ENCODE results near the gene UBA1. TPM values are rescaled to one million over a fixed set of nuclear protein-coding genes. Genes with fewer than 3 reads are reported as not detected.

Gene UBA1
- total RNA-seq, 1 donor from 2014 or later: 189 TPM

DNA sequence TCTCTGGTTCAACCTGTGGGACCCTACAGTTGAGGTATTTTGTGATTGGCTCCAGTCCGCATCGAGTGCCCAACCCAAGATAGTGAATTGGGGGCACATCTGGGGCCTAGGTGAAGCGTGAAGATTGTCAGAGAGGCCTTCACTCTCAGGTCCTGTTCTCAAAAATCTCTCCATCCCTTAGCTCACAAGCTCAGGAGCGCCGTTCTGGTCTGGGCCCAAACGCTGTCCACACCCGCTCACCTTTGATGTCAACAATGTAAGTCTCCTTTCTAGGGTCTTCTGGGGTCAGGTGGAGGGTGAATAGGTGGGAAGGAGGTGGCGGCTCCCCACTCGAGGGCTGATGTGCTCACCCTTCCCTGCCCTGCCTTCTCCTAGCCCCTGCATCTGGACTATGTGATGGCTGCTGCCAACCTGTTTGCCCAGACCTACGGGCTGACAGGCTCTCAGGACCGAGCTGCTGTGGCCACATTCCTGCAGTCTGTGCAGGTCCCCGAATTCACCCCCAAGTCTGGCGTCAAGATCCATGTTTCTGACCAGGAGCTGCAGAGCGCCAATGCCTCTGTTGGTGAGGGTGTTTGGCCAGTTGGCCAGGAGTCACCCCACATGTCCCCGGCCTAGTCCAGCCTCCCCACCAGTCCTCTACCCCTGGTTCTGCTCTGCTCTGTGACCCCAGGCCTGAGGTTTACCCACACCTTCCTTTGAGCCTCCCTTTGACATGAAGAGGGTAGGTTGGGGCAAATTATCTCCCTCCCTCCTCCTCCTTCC is 17.2 kb downstream of the UBA1 start:
- peak; percentile 78 for DNase-seq (ENCODE audit: low spot score)

DNA sequence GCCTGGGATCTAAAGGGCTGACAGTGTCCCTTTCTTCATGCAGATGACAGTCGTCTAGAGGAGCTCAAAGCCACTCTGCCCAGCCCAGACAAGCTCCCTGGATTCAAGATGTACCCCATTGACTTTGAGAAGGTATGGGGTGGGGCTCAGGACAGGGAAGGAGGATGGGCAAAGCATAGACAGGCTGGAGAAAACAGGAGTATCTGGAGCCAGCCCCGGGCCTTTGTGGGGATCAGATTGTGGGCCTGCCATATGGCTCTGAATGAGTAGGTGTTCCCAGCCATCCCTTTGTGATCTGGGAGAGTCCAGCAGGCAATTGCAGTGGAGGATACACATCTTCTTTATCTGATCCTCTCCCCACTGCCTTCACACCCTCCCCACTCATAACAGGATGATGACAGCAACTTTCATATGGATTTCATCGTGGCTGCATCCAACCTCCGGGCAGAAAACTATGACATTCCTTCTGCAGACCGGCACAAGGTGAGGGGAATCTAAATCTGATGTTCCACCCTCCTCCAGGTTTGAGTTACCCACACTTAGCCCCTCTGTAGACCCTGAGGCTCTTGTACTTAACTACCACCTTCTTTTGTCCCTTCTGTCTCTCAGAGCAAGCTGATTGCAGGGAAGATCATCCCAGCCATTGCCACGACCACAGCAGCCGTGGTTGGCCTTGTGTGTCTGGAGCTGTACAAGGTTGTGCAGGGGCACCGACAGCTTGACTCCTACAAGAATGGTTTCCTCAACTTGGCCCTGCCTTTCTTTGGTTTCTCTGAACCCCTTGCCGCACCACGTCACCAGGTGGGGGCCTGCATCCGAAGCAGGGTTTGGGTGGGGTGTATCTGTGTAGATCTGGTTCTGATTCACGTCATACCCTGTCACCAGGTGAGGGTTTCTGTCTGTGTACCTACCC is 19.0 kb downstream of the UBA1 start:
- peak; percentile 78 for DNase-seq (ENCODE audit: low spot score)

DNA sequence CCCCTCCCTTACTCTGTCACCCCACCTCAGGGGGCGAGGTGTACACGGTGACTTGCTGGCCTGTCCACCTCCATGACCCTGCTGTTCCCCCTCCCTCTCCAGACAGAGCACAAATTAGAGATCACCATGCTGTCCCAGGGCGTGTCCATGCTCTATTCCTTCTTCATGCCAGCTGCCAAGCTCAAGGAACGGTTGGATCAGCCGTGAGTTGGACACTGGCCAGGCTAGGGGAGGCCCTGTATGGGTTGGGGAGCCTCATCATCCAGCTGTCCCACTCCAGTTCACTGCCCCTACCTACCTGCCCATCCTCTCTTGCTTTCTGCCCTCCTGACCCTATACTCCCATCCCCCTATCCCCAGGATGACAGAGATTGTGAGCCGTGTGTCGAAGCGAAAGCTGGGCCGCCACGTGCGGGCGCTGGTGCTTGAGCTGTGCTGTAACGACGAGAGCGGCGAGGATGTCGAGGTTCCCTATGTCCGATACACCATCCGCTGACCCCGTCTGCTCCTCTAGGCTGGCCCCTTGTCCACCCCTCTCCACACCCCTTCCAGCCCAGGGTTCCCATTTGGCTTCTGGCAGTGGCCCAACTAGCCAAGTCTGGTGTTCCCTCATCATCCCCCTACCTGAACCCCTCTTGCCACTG is 20.9 kb downstream of the UBA1 start:
- peak; percentile 78 for DNase-seq (ENCODE audit: low spot score)

DNA sequence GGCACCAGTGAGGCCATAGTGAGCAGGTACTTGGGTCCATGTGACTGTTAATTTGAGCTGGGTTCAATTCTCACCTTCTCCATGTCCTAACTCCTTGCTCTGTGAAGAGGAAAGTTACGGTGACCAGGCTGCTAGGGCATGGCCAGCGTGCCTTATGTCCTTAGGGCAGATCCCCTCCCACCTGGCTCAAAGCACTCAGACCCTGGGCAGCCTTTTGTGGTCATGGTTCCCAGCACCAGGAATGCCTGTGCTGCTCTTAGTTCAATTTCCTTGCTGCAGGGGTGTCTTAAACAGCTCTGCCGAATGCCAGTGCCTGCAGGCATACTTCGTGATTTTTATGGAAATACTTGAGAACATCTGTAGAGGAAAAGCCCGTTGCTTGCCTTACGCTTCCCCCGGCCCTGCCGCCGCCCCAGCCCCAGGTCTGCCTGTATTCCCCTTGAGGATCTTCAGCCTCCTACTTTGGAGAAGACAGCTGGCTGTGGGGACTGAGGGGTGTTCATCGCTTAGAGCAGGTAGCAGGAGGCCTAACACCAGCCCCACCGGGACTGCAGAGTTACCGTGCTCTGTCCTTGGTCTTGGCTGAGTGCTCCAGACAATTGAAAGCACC is 21.8 kb downstream of the UBA1 start:
- DNase-seq (ENCODE audit: low spot score): peak; percentile 82

DNA sequence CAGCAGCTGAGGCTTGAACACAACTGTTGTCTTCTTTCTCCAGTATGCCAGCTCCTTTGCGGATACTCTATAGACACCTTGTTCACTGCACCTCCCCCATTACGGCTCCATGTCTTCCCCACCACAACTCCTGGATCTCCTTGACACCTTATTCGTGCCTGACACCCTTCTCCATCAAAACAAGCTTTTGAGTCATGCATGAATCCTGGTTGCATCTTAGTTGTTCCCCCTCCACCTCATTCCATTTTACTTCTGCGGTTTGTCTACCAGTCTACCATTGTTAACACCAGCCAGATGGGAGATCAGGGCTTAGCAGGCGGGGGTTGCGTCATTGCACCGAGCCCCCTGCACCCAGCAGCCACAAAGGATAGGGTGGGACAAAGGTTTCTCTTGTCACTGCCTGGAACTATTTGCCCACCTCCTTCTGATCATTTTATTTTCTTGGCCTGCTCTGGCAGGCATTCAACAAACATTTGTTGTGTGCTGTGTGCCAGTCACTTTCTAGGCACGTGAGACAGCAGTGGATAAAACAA is 22.8 kb downstream of the UBA1 start:
- peak; percentile 41 for DNase-seq (ENCODE audit: low spot score)

DNA sequence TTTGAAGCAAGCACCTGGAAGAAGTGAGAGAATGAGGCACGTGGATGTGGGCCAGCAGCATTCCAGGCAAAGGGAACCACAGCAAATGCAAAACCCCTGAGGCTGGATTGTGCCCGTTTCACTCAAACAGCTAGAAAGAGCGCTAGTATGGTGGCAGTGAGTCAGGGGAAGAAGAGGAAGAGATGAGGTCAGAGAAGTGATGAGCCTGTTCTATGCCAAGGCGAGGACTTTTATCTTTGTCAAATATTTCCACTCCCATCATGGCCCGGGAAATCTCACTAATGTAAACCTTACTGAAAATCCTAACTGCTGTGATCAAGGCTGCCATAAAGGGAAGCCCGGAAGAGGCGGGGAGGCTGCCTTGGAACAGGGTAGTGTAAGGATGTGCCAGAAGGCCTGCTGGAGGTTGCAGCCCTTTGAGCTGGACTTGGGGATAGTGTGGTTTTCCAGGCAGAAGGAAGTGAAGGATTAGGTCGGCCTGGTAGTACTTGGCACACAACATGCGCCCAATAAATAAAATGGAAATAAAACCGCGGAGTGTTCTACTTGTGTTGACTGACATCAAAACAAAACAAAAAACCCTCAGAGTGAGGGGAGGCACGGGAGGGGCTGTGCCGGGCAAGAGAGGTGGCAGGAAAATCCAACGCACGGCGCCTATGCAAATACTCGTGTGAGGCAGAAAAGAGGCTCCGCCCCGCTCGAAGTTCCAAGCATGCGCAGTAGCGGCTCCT is 23.7 kb downstream of the UBA1 start:
- DNase-seq (ENCODE audit: low spot score): peak; percentile 57

DNA sequence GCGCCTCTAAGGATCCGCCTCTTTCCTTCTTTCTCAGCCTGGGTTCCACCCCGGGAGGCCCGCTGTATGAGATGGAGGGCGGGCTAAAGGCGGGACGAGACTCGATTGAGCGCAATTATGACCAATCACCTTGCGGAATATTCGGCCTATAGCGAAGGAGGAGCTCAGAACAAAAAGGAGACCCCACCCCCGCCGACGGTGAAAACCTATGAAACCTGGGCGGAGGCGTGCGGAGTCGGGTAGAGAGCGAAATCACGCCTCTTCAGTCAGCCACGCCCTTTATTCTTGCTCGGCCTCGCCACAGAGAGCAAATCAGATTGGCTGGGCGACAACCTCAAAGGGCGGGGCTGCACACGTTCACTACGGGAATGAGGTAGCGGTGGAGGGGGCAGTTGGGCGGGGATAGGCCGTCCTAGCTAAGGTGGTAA is 24.2 kb downstream of the UBA1 start:
- peak; percentile 97 for DNase-seq (ENCODE audit: low spot score)

DNA sequence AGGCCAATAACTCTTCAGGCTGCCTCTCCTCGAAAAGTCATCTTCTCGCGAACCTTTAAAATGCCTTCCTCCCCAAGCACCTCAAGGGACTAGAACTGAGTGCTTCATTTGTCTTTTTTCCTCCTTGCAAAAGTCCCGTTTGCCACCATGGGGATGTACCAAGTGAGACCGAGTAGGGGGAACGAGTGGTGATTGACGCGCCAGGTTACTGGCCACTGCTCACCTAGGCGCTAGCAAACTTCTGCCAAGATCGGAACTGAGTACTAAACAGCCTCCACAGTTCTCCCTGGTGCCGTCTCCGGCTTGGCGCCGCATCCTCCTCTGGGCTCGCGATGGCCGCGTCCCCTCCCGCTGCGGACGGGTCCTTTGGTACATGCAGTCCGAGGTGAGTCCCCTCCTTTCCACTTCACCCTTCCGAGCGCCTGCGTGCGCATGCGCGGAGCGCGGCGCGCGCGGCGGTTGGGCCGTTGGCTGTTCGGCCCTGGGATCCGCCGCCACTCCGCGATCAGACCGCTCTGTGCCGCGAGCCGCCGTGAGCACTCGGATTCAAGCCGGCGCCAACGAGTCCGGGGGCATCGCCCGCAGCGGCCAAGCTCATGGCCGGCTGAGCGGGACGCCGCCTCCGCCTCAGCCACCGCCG is 24.8 kb downstream of the UBA1 start, which contains the start of gene CDK16:
CDK16 (plus strand) TSS at position 402 of the 640 bp plus-strand sequence. CDS start 4,877 bp downstream, outside the sequence.
- peak; percentile 93 for DNase-seq (ENCODE audit: low spot score)

DNA sequence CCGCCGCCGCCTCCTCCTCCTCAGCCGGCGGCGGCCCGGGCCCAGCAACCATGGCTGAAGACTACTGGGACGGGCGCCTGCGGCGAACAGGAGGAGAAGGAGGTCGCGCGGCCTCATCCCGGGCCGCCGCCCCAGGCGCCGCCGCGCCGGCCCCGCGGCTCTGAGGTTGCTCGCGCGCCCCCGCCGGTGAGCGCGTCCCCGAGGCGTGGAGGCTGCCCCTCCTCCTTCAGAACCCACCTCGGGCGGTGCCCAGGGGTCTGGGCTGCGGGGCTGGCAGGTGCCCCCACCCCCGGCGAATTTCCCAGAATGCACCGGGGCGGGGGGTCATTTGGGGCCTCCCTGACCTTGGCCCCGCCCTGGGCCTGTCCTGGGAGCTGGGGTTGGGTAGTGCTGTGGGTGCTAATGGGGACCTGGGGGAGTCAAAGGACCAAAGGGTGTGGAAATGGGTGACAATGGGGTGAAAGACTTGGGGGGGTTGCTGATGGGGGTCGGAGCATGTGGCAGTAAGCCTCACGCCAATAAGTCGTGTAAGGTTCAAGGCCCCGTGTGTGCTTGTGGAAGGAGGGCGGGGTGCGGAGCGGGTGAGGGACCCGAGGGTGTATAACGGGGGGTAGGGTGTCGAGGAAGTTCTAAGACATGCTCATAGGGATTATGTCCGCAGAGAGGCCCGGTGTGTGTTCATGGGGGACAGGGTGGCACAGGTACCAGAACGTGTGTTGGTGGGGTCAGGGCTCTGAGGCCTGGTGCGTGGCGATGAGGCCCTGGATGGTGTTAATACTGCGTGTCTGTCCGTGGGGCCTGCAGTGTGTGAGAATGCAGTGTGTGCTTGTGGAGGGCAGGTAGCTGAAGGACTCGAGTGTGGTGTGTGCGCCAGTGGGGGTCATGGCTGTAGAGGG is 25.5 kb downstream of the UBA1 start:
- peak; percentile 91 for DNase-seq (ENCODE audit: low spot score)

DNA sequence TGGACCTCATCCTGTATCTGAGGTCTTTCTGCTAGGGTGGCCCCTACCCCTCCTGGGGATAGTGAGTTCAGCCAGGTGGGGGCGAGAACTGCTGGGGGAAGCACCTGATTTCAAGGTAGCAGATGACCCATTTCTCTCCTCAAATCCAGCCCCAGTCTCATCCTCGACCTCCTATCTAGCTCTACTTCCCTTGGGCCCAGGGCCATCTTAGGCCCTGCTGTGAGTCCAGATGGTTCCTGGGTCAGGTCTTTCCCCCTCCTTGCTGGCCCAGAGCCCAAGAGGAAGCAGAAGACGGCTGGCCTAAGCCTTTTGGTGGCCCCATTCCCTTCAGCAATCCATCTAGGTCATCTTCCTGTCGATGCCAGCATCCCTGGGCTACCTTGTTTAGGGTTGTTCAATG is 28.1 kb downstream of the UBA1 start:
- DNase-seq (ENCODE audit: low spot score): peak; percentile 28

DNA sequence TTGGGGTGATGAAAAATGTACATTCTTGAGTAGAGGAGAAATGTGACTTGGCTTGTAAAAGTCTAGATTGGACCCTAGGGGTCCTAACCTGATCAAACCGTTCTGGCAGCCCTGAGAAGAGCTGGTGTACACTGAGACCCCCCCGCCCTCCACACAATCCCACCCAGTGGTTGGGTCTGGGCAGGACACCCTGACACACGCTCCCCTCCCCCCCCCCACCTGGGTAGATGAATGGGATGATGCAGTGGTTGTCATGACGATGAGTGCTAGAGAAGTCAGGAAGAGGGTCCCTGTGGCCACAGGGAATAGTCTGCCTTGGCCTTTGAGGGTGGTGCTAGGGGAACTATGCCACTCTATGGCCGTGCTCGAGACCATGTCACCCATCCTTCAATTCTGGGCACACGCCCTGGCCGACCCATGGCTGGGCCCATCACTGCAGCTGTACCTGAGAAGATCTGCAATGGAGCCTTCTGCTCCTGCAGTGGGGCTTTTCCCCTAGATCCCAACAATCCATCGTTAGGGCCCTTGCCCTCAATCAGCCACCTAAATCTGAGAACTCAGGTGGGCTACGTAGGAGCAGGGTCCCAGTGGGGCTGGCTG is 29.2 kb downstream of the UBA1 start:
- DNase-seq (ENCODE audit: low spot score): peak; percentile 82

DNA sequence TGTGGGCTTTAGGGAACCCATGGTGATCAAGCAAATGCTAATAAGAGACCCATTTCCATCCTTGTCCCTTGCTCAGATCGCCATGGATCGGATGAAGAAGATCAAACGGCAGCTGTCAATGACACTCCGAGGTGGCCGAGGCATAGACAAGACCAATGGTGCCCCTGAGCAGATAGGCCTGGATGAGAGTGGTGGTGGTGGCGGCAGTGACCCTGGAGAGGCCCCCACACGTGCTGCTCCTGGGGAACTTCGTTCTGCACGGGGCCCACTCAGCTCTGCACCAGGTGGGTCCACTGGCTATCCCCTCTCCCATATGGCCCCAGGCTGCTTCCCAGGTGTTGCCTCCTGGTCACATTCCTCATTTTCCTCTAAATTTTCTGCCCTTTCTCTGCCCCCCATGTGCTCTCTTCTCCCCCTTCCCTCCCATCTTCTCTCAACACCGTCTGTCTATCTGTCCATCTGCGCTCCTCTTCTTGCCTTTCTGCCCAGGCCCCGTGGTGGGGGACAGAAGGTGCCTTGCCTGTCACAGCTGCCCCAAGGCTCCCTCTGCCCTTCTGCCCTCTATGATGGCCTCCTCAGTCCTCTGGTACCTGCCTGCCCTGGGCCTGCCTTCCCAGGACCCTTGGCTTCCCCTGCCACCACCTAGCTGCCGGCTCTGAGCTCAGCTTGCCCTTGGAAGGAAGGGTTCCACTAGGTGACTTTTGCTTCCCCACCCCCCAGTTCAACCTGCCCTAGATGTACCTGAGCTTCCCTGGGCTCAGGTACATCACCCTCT is 30.0 kb downstream of the UBA1 start:
- DNase-seq (ENCODE audit: low spot score): peak; percentile 84

DNA sequence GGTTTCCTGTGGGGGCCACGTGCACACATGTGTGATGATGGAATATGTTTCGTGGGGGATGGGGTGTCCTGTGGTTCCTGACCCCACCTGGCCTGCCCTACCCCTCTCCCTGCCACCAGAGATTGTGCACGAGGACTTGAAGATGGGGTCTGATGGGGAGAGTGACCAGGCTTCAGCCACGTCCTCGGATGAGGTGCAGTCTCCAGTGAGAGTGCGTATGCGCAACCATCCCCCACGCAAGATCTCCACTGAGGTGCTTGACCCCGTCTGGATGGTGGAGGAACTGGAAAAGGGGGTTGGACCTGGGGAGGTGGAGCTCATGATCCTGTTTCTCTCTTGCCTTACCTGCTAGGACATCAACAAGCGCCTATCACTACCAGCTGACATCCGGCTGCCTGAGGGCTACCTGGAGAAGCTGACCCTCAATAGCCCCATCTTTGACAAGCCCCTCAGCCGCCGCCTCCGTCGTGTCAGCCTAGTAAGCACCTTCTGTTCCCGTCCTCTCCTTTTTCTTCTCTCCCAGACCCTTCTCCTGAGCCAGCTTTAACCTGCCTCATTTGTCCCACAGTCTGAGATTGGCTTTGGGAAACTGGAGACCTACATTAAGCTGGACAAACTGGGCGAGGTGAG is 30.8 kb downstream of the UBA1 start:
- peak; percentile 68 for DNase-seq (ENCODE audit: low spot score)

DNA sequence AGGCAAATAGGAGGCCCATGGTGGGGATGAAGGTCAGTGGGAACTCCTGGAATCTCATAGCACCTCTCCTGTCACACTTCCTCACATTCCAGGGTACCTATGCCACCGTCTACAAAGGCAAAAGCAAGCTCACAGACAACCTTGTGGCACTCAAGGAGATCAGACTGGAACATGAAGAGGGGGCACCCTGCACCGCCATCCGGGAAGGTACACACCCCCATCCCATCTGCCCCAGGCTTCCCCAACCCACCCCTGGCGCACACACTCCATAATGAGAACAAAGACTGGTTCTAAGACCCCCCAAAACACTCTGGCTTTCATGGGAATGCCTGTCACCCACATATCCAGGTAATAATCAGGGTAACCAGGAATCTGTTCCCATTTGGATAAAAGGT is 31.3 kb downstream of the UBA1 start:
- peak; percentile 53 for DNase-seq (ENCODE audit: low spot score)

DNA sequence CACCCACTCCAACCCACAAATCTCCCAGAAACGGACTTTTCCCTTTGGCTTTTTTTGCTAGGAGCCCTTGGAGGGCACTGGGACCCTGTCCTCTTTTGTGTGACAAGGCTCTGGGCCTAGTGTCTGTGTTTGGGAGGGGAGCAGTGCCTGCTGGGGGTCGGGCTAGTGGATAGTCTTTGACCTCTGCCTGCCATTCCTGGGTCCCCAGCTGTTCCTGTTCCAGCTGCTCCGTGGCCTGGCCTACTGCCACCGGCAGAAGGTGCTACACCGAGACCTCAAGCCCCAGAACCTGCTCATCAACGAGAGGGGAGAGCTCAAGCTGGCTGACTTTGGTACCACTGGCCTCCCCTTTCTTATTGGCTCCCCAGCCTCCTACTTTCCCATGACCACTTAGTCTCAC is 32.4 kb downstream of the UBA1 start:
- peak; percentile 82 for DNase-seq (ENCODE audit: low spot score)

DNA sequence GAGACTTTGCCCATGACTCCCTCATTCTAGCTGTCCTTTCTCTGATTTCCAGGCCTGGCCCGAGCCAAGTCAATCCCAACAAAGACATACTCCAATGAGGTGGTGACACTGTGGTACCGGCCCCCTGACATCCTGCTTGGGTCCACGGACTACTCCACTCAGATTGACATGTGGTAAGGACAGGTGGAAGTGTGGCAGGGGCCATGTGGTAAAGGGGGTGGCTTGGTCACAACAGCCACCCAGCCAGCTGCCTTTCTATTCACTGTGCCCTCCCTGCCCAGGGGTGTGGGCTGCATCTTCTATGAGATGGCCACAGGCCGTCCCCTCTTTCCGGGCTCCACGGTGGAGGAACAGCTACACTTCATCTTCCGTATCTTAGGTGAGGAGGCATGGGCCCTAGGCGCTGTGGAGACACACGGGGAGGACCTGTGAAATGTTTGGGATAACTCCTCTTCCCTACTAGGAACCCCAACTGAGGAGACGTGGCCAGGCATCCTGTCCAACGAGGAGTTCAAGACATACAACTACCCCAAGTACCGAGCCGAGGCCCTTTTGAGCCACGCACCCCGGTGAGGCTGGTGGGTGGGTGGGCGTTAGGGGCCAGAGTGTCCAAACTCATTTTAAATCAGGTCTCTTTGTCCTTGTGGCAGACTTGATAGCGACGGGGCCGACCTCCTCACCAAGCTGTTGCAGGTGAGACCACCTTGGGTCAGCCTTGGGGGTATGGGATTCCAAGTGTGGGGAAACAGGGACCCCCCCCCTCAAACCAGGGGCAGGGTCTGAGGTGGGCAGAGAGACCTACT is 33.1 kb downstream of the UBA1 start:
- peak; percentile 81 for DNase-seq (ENCODE audit: low spot score)
